GM19455 (cell line): ENCODE data around the gene GGT5.
"Not testable (repeated sequence)": the region's sequence is repeated elsewhere in the genome, so short reads cannot be mapped to it uniquely, and the experiment has no call there.

ENCODE experiments used
- ATAC-seq: cut with Tn5 transposase; IDR thresholded peaks from one replicate; pipeline ENCODE4 v1.9.1; 2021; ENCODE audit not compliant: unreplicated experiment

GGT5 gene

DNA sequence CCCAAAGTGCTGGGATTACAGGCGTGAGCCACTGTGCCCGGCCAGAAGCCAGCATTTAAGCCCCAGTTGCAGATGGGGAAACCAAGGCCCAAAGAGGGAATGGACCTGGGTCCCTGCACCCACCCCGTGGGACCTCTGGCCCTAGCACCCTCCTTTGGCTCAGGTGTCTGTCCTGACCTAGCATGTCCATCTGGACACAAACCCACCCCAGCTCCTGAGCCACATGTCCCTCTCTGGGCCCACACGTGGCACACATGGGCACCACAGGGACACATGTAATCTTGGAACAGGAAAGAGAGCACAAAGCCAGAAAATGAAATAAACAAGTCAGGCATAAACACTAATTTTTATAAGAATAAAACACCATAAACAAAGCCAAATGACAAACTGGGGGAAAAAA, 9.6 kb downstream of the GGT5 start:
- no peak for ATAC-seq

DNA sequence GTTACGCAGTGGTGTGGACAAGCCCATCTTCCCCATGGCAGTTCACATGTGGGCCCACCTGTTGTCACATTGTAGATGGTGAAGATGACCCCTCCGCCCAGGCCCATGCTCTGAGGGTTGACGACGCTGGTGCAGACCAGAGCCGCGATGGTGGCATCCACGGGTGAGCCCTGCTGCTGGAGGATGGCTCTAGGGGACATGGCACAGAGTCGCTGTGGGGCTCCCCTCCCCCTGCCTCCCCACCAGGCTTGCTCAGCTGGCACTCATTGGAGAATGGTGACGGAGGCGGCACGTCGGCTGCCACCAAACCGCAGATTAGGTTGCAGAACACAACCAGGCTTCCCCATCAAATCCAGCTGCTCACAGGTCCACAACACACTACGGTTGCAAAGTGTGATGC, 11.1 kb downstream of the GGT5 start:
- ATAC-seq: no peak

DNA sequence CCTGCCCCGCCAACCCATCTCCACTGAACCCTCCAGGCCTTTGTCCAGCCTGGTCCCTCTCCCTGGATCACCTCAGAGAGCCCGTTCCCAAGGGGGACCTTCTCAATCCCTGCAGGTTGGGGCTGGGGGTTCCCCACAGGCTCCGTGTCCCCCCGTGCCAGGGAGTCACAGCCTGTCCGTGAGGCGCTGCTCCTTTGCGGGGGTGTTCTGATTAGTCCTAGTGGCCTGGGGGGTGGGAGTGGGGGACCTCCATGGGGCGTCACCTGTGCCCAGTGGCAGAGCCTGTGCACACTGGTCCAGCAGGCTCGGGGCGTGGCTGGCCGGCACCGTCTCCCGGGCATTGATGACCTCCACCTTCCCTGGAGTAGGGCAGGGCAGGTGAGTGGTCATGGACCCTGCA, 11.6 kb downstream of the GGT5 start:
- ATAC-seq: no peak

DNA sequence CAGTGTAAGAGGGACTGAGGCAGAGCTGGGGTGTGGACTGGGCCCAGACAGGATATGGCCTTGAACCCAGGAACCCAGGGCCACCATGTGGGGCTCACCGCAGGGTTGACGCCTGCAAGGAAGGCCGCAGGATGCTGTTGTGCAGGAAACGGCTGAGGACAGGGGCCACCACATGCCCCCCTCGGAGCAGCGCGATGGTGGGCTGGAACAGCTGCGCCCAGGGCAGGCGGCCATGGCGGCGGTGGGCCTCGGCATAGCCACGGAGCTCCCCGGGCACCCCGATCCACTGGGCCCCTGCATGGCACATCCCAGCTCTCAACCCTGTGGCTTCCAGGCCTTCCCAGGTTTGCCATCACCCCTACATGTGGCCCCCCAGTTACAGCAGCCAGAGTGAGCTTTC, 12.2 kb downstream of the GGT5 start:
- no peak for ATAC-seq

DNA sequence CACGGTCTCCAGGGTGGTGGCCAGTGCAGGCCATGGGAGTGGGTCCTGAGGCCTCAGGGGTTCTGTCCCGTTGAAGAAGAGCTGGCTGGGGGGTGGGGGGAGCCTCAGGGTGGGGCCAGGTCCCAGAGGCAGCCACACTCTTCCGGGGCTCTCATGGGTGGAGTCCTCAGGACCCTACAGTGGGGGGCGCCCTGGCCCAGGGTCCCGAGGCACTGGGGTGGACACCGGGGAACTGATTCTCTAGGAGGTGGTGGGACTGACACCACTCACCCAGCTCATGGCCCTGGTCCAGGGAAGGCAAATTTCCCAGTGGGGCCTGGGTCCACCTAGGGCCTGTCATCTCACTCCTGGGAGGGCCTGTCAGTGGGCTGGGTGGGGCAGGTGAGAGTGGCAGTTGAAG, 12.8 kb downstream of the GGT5 start:
- ATAC-seq: no peak

DNA sequence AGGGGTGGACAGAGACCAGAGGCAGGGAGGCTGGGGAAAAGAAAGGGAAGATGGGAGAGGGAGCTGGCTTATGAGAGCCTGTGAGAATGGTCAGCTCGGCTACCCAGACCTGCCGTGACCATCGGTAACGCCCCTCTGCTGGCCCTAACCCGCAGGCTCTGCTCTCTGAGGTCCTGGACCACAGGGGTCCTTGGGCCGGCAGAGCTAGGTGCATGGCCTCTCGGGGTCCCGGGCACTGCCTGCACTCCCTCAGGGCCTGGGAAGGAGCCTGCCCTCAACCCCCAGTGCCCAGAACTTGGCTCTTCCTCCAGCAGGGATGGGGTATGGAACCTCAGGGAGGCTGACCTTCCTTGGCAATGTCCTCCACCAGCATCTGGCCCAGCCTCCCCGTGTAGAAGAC, 13.2 kb downstream of the GGT5 start:
- no peak for ATAC-seq

DNA sequence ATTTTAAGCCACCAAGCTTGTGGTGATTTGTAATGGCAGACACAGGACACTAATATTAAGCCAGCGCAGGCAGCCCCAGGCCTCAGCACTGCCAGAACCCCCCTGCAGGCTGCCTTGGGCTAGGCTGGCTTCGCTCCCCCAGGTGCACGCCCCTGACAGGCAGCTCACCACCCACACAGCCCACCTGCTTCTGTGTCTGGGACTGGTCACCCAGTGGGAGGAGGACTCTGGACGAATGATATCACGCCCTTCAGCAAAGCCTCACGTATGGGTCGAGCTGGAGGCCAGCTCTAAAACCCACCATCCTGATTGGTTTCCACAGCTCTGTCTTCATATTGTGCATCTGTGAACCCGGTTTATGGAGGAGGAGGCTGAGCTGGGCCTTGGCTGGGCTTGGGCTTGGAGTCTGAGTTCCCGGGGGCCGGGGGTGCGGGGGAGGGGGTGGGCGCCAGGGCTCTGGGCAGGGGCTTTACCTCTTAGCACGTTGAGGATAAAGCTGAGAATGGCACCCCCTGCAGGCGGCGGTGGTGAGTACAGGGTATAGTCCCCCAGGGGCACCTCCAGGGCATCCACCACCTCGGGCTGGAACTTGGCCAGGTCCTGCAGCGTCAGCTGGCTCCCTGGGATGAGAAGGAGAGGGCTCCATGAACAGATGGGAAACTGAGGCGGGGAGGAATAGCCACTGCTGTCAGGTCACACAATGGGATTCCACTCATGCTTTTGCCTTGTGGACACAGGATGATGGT, 13.8 kb downstream of the GGT5 start:
- ATAC-seq: no peak

DNA sequence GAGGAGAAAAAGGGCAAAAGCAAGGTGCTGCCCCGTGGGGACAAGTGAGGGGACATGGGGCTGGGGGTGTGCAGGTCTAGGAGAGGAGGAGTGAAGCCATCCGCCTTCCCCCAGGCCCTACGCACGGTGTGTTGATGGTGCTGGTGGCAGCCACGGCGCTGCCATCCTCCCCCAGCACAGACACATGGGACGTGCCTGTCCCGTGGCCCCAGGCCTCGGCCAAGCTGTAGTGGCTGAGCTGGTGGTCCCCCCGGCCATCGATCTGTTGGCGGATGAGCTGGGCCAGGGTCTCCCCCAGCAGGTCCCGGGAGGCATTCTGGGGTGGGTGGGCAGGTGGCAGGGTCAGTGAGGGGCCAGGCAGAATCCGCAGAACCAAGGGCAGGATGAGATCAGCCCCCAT, 18.9 kb downstream of the GGT5 start:
- ATAC-seq: no peak

DNA sequence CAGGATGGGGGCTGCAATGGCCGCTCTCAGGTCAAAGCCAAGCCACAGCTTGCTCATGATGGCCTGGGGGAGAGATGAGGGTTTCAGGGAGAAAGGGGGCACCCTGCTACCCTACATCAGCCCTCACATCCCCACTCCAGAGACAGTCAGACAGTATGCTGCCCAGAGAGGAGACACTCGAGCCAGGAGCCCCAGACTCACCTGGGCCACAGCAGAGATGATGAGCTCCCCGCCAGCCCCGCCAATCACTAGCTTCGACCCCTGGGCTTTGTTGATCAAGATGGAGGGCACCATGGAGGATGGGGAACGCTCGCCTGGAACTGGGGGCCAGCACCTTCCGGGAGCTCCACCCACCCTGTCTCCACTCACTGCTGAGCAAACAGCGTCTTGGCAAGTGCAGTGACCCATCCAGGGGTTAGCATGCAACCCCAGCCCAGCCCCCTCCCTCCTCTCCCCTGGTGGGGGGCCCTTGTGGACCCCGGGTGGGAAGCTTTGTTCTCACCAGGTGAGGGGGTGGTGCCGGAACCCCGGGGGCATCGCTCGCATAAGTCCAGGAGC, 19.8 kb downstream of the GGT5 start:
- ATAC-seq: no peak

DNA sequence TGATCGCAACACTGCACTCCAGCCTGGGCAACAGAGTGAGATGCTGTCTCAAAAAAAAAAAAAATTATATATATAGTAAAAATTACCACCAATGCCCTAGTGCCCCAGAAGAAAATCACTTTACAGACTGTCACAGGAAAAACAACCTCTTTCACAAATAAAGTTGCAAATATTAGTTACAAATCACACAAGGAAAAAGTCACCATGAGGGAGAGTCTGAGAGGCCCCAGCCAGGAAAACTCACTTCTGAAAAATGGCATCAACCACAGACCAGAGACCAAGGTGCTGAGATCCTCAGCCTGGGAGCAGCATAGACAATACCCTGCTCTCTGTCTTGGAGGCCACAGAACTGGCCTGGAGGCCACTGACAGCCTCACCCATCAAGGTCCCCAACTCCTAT, 20.4 kb downstream of the GGT5 start:
- ATAC-seq: no peak

DNA sequence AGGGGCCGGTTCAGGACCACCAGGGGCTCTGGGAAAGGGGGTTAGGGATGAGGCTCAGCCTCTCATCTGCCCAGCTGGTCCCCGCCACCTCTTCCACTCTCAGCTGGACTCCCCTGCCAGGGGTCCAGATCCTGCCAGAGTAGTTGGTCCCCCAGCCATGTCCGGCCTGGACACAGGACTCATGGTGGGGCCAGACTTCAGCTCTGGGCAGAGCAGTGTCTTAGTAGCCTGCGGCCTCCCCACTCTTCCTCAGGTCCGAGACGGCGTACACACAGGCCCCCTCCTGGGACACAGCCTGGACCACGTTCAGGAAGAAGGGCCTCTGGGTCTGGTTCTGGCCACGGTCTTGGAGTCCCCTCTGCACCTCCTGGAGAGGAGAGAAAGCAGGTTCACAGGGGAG, 25.1 kb downstream of the GGT5 start:
- no peak for ATAC-seq

DNA sequence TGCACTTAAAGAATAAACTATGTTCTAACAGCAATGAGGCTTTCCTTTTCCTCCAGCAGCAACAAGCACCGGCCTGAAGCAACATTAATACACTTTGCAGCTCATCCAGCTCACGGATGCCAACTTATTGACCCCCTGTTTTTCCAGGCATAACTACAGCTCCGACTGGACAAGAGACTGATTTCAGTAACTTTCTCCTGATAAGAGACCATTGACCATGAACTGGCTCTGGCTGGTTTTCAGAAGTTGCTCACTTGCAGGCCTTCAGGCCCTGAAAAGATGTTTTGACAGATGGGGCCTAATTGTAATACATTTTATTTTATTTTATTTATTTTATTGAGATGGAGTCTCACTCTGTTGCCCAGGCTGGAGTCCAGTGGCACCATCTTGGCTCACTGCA, 27.5 kb downstream of the GGT5 start:
- no peak for ATAC-seq

DNA sequence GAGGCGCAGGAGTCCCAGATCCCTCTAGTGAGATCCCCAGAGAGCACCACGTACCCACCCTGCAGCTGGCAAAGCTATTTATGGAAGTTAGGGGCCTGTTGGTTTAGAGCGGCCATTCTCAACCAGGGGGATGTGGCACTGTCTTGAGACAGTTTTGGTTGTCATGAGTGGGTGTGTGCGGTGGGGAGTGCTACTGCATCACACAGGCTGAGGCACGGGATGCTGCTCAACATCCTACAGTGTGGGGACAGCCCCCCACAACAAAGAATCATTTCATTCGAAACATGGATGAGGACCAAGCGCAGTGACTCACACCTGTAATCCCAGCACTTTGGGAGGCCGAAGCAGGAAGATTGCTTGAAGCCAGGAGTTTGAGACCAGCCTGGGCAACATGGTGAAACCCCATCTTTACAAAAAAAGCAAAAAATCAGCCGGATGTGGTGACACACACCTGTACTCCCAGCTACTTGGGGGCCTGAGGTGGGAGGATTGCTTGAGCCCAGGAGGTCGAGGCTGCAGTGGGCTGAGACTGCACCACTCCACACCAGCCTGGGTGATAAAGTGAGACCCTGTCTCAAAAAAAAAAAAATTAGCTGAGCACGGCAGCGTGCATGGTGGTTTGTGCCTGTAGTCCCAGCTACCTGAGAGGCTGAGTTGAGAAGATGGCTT, 28.2 kb downstream of the GGT5 start:
- ATAC-seq: no peak

DNA sequence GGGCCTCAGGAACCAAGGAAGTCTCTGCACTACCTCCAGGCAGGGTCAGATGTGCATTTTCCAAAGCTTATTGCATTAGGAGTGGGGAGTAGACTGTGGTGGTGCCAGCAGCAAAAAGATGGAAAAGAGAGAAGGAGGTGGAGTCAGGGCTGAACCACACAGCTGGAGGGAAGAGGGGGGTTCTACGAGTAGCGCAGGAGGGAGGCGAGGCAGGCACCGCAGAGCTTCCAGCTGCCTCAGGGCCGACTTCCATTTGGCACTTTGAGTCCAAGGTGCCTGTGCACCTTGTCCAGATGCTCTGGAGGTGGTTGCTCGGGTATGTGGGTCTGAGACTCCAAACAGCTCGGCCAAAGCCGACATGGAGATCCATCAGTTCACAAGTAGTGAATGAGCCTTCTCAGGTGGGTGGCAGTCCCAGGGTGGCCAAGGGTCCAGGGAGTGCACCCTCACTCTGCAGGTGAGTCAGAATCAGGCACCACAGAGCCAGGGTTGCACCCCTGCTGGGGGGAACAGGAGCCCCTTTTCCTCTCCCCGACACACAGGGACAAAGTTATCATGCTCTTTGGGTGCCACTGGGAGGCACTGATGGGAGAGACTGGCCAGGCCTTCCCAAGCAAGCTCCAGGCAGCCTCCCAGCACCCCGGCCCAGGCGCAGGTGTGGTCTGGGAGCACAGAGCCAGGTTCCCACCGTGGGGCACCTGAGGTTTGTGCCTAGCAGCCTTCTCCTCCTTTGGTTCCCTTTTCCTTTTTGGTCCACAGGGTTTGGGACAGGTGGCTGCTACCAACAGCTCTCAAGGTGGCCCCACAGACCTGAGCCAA, 30.2 kb downstream of the GGT5 start:
- no peak for ATAC-seq

DNA sequence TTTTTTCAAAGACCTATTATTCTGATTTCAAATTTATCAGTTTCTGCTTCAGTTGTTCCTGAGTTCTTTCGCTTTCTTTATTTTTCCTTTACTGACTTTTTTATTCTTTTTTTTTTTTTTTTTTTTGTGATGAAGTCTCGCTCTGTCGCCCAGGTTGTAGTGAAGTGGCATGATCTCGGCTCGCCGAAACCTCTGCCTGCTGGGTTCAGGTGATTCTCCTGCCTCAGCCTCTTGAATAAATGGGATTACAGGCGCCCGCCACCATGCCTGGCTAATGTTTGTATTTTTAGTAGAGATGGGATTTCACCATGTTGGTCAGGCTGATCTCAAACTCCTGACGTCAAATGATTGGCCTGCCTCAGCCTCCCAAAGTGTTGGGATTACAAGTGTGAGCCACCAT, 31.8 kb downstream of the GGT5 start:
- ATAC-seq: not testable (repeated sequence)

DNA sequence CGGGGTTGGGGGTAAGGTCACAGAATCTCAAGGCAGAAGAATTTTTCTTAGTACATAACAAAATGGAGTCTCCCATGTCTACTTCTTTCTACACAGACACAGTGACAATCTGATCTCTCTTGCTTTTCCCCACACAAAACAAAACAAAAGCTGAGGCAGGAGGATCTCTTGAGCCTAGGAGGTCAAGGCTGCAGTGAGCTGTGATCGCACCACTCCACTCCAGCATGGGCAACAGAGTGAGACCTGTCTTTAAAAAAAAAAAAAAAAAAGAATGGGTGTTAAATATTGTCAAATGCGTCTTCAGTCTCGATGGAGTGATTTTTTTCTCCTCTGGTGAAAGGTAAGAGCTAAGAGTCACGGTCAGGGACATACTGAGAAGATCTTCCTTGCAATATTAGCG, 33.2 kb downstream of the GGT5 start:
- ATAC-seq: not testable (repeated sequence)

DNA sequence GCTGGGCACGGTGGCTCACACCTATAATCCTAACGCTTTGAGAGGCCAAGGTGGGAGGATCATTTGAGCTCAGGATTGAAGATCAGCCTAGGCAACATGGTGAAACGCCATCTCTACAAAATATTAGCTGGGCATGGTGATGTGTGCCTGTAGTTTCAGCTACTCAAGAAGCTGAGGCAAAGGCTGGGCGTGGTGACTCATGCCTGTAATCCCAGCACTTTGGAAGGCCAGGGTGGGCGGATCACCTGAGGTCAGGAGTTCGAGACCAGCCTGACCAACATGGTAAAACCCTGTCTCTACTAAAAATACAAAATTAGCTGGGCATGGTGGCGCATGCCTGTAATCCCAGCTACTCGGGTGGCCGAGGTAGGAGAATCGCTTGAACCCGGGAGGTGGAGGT, 34.5 kb downstream of the GGT5 start:
- ATAC-seq: not testable (repeated sequence)

DNA sequence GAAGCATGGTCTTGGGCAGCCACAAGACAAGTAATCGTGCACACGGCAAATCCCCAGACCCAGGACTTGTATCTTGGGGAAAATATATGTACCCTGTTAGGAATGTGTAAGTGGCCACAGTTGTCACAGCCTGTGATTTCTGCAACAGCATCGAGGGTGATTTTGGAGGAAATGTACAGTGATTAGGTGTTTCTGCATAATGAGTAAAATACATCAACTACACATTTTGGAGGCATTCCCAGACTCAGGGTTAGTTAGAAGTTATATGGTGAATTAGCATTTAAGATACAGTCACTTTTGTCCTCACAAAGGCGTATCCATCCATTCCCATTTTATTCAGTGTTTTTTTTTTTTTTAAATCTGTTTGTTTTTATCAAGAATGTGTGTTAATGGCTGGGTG, 35.2 kb downstream of the GGT5 start:
- no peak for ATAC-seq

DNA sequence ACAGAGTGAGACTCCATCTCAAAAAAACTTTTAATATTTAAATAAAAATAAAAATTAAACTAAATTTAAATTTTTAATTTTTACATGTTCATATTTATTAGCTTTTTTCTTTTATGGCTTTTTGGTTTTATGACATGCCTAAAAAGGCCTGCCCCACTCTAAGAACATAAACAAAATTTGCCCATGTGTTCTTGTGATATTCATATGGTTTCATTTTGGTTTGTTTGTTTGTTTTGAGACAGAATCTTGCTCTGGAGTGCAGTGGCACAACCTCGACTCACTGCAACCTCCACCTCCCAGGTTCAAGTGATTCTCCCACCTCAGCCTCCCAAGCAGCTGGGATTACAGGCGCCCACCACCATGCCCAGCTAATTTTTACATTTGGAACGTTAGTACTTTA, 35.9 kb downstream of the GGT5 start:
- no peak for ATAC-seq

DNA sequence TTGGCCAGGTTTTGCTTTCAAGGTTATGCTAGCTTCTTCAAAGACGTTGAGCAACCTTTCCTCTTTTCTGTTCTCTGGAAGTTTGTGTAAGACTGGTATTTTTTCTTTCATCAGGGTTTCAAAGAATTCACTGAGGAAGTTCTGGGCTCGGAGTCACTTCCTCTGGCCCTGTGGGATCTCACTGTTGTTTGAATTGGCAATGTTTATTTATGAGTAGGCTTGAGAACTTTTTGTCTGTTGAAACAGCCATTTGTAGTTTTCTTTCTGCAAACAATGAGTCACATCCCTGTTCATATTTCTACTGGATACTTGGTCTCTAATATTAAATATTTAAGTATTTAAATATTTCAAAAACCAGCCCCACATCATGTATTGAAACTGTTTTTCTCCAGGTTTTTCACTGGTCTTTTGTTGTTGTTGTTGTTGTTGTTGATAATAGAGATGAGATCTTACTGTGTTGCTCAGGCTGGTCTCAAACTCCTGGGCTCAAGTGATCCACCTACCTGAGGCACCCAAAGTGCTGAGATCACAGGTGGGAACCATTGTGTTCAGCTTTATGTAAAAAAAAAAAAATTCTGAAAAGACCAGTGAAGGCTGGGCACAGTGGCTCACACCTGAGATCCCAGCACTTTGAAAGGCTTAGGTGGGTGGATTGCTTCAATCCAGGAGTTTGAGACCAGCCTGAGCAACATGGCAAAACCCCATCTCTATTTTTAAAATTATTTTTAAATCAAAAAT, 36.7 kb downstream of the GGT5 start:
- ATAC-seq: no peak
